ENCODE data around the gene KLHDC4.
"Not testable (repeated sequence)": the region's sequence is repeated elsewhere in the genome, so short reads cannot be mapped to it uniquely, and the experiment has no call there.

- TF ChIP-seq POLR2A, CTCF (IDR thresholded peaks at IDR 0.05): not testable (repeated sequence)
Observed at GRCh38 chr16:87718831-87719230, 47.0 kb downstream of the KLHDC4 start.
